PC-9 (cell line): ENCODE data around the gene ZNF33B. TPM values are rescaled to one million over a fixed set of nuclear protein-coding genes. Genes with fewer than 3 reads are reported as not detected.

Source experiments
- BruUV-seq: library from RNA; stranded (reverse); fragments of 400-500 nt; replicated peaks from 2 replicates; lab custom pipeline; 2021; lab: Mats Ljungman, UMichigan
- CTCF ChIA-PET: fragments of 300-600 bp; sonication (Branson Sonifier 250); formaldehyde crosslinking; loops from one replicate; lab custom pipeline; 2022; ENCODE audit warnings: antibody characterized with exemption; lab: Charles Lee
- POLR2A ChIA-PET: fragments of 300-600 bp; sonication (Branson Sonifier 250); formaldehyde crosslinking; loops from one replicate; lab custom pipeline; 2022; ENCODE audit warnings: antibody characterized with exemption; ENCODE audit not compliant: unreplicated experiment; lab: Charles Lee
- DNase-seq, 2 experiments: peaks; one replicate each; pipeline versions ENCODE4 v3.0.0 to v3.0.0-alpha.2; 2015 to 2022; ENCODE audit warnings: mixed read lengths in 1 of 2
- H2AFZ ChIP-seq: fragments of 200-600 bp; sonication (generic); 2 replicates; pipeline ENCODE4 v1.8.1; 2017; ENCODE audit warnings: antibody characterized with exemption
- H3F3A ChIP-seq: fragments of 200-600 bp; sonication (generic); 2 replicates; pipeline ENCODE4 v1.8.1; 2017; ENCODE audit warnings: antibody characterized with exemption, mild to moderate bottlenecking, low read depth; ENCODE audit not compliant: insufficient read depth
- H3K27ac ChIP-seq: fragments of 200-600 bp; sonication (generic); 2 replicates; pipeline ENCODE4 v1.6.1; 2016; ENCODE audit warnings: mixed run types
- H3K27me3 ChIP-seq: fragments of 200-600 bp; sonication (generic); 2 replicates; pipeline ENCODE4 v1.6.1; 2016; ENCODE audit warnings: low read depth, mixed run types; ENCODE audit not compliant: insufficient read depth
- H3K36me3 ChIP-seq: fragments of 200-600 bp; sonication (generic); 2 replicates; pipeline ENCODE4 v1.6.1; 2016; ENCODE audit warnings: low read depth, mixed run types
- H3K4me1 ChIP-seq: fragments of 200-600 bp; sonication (generic); replicated peaks from 2 replicates; pipeline ENCODE4 v1.6.1; 2016; ENCODE audit warnings: mixed run types; ENCODE audit not compliant: insufficient read depth
- H3K4me2 ChIP-seq: fragments of 200-600 bp; sonication (generic); 2 replicates; pipeline ENCODE4 v1.6.1; 2017; ENCODE audit warnings: mixed run types
- H3K4me3 ChIP-seq: fragments of 200-600 bp; sonication (generic); 2 replicates; pipeline ENCODE4 v1.6.1; 2016; ENCODE audit warnings: mixed run types
- H3K79me2 ChIP-seq: fragments of 200-600 bp; sonication (generic); 2 replicates; pipeline ENCODE4 v1.6.1; 2017; ENCODE audit warnings: low read depth, mixed run types
- H3K9me2 ChIP-seq: fragments of 200-600 bp; sonication (generic); 2 replicates; pipeline ENCODE4 v1.8.1; 2017; ENCODE audit warnings: mild to moderate bottlenecking; ENCODE audit not compliant: insufficient read depth
- H3K9me3 ChIP-seq: fragments of 200-600 bp; sonication (generic); 2 replicates; pipeline ENCODE4 v1.8.1; 2016; ENCODE audit warnings: low read depth; ENCODE audit not compliant: insufficient read depth
- H4K20me1 ChIP-seq: fragments of 200-600 bp; sonication (generic); 2 replicates; pipeline ENCODE4 v1.8.1; 2017; ENCODE audit not compliant: insufficient read depth
- EZH2 ChIP-seq: fragments of 200-600 bp; sonication (generic); IDR thresholded peaks from 2 replicates; pipeline ENCODE4 v1.8.0; 2017; ENCODE audit warnings: antibody characterized with exemption, low read depth
- intact Hi-C: fragments of 100-400 bp; cut with micrococcal nuclease; formaldehyde crosslinking; loops from one replicate; pipeline ENCODE4 v1.10.0; 2022; ENCODE audit not compliant: unreplicated experiment
- total RNA-seq: library from RNA; stranded (reverse); gene quantifications from 2 replicates; pipeline ENCODE4 v1.2.3, GENCODE V29; 2021
- TF ChIP-seq, protein P1 (sequence below): fragments of 200-600 bp; sonication (generic); conservative IDR thresholded peaks from 2 replicates; pipeline ENCODE4 v1.6.1; 2017; ENCODE audit warnings: mixed run types, antibody characterized with exemption, mild to moderate bottlenecking, moderate library complexity

The ZNF33B gene
- total RNA-seq, 1 experiment from 2014 or later: 28.4 TPM

DNA sequence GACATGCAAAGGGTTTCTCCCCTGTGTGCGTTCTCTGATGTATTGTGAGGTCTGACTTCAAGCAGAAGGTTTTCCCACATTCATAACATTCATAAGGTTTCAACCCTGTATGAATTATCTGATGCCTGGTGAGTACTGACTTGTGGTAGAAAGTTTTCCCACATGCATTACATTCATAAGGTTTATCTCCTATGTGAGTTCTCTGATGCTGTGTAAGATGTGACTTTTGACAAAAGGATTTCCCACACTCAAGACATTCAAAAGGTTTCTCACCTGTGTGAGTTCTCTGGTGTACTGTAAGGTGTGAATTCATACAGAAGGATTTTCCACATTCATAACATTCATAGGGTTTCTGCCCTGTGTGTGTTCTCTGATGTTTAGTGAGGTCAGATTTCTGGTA lies 45.1 kb downstream of the ZNF33B start:
- no peak for TF ChIP-seq EZH2
- TF ChIP-seq, protein P1, sequence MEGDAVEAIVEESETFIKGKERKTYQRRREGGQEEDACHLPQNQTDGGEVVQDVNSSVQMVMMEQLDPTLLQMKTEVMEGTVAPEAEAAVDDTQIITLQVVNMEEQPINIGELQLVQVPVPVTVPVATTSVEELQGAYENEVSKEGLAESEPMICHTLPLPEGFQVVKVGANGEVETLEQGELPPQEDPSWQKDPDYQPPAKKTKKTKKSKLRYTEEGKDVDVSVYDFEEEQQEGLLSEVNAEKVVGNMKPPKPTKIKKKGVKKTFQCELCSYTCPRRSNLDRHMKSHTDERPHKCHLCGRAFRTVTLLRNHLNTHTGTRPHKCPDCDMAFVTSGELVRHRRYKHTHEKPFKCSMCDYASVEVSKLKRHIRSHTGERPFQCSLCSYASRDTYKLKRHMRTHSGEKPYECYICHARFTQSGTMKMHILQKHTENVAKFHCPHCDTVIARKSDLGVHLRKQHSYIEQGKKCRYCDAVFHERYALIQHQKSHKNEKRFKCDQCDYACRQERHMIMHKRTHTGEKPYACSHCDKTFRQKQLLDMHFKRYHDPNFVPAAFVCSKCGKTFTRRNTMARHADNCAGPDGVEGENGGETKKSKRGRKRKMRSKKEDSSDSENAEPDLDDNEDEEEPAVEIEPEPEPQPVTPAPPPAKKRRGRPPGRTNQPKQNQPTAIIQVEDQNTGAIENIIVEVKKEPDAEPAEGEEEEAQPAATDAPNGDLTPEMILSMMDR: no peak
- no peak overlapping the region for H3K4me3 ChIP-seq

DNA sequence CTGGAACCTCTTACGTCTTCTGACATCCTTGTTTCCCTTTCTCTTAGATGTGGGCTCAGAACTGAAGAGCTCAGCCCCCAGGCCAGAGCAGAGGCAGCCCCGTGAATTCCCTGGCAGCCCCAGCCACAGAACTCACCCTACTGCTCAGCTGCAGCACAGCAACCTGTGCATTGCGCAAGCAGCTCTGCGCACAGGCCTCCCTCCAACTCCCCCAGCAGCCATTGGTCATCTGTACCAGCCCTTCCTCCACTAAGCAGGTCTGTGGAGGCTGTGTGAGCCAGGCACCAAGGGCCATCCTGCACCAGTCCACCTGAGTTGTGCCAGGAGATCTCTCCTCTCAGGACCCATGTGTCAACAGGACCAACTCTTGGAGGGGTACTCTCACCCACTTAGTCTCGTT lies 54.5 kb downstream of the ZNF33B start:
- POLR2A ChIA-PET: no interaction called here
- Histone ChIP-seq H3K36me3 (no peaks in the 10 kb centered on the region), H3K4me2 (no peak overlapping the region), H3K27ac (no peak overlapping the region), H3F3A (no peaks in the 10 kb centered on the region), H3K4me1 (no peaks in the 10 kb centered on the region), H3K27me3 (no peaks in the 10 kb centered on the region), H2AFZ (no peak overlapping the region), H3K9me2 (no peaks in the 10 kb centered on the region), H3K9me3 (no peaks in the 10 kb centered on the region; the same call in 1 of the 2 replicates), H3K4me3 (no peak overlapping the region), H3K79me2 (no peaks in the 10 kb centered on the region), H4K20me1 (no peaks in the 10 kb centered on the region)
- CTCF ChIA-PET: no interaction called here
- TF ChIP-seq EZH2: no peak
- TF ChIP-seq, protein P1: no peak
- no TSS peak for BruUV-seq
- intact Hi-C loops: no loop called here
- DNase-seq: no peak

More for the DNA sequence above, 45.1 kb downstream of the ZNF33B start:
- Histone ChIP-seq H3F3A (no peaks in the 10 kb centered on the region), H3K4me1 (no peaks in the 10 kb centered on the region), H3K9me3 (peaks cover 32% of the 10 kb centered on the region), H3K4me2 (no peak overlapping the region), H3K9me2 (no peaks in the 10 kb centered on the region), H4K20me1 (no peaks in the 10 kb centered on the region), H3K36me3 (peaks cover 40% of the 10 kb centered on the region), H3K79me2 (no peaks in the 10 kb centered on the region), H3K27me3 (no peaks in the 10 kb centered on the region), H2AFZ (no peak overlapping the region), H3K27ac (no peak overlapping the region)
- BruUV-seq: no TSS peak
- DNase-seq: no peak
- CTCF ChIA-PET: no interaction called here
- intact Hi-C loops: no loop called here
- POLR2A ChIA-PET: no interaction called here

DNA sequence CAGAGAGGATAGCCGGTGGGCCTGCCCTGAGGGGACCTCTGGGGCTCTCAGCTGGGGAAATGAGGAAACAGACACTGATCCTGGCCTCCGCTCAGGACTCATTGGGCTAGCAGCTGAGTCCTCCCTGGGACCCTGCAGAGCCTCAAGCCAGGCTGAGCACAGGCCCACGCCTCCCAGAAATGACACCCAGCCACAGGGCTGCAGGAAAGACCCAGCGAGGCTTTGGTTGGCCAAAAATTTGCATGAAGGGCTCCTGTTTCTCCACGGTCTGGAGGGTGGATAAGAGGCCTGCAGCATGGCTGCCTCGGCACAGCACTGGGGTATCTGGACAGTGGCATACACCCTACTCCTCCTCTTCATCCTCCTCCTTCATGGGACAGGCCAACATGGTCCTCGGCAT lies 60.4 kb downstream of the ZNF33B start:
- H3K27me3 ChIP-seq: no peaks in the 10 kb centered on the region; the same call in 1 of the 2 replicates
- no TSS peak for BruUV-seq
- H4K20me1 ChIP-seq: no peaks in the 10 kb centered on the region
- CTCF ChIA-PET: no interaction called here
- no peaks in the 10 kb centered on the region for H3K36me3 ChIP-seq
- DNase-seq: no peak
- intact Hi-C loops: no loop called here
- TF ChIP-seq, protein P1: no peak
- no peak for TF ChIP-seq EZH2
- H2AFZ ChIP-seq: no peak overlapping the region
- no peak overlapping the region for H3K4me3 ChIP-seq
- no peak overlapping the region for H3K27ac ChIP-seq
- H3F3A ChIP-seq: no peaks in the 10 kb centered on the region
- H3K9me2 ChIP-seq: no peaks in the 10 kb centered on the region
- no peaks in the 10 kb centered on the region for H3K79me2 ChIP-seq
- H3K4me2 ChIP-seq: no peak overlapping the region
- no peaks in the 10 kb centered on the region for H3K9me3 ChIP-seq
- H3K4me1 ChIP-seq: no peaks in the 10 kb centered on the region
- POLR2A ChIA-PET: no interaction called here
